SK-N-MC (cell line): Measurements from ENCODE around the gene LTN1.

Source experiments
- EZH2 ChIP-seq: fragments of 200-600 bp; sonication (generic); IDR thresholded peaks from one replicate; pipeline ENCODE4 v1.6.1; 2017; ENCODE audit warnings: antibody characterized with exemption
- FOXP2 ChIP-seq: optimal IDR thresholded peaks from 2 replicates; pipeline ENCODE3; 2011; ENCODE audit warnings: mild to moderate bottlenecking, moderate library complexity; ENCODE audit not compliant: insufficient read depth; ENCODE audit errors: extremely low read length, control extremely low read depth
- POLR2AphosphoS5 ChIP-seq: IDR thresholded peaks from 2 replicates; pipeline ENCODE4 v1.6.1; 2012; ENCODE audit warnings: mild to moderate bottlenecking, low read depth, low read length, borderline replicate concordance

DNA sequence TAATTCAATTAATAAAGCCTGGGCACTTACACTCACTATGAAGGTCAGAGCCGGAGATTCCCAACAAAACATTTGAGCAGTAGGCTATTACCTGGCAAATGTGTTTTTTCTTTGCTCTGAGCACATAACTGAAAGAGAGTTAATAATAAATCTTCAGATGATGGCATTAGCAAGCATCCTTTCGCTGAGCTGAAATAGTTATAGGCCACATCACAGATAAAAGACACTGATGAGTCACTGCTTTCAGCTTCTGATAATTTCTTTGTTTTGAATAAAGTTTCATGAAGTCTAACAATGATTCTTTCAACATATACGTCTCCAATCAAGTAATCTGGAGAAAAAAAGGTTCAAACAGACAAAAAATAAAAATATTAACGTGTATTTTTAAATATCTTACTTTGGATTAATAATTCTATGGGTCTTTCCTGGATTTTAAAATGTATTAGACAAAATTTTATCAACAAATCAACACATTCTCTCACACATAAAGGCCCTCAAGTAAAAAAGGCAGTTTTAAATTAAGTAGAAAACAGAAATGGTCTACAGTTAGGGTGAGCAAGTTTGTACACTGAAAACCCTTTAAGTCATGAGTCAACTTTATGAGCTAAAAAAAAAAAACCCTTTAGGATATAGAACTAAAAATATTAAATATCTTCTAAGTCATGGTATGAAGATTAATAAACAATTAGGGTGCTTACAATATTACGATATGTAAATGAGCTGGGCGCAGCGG is 33.1 kb downstream of the LTN1 start:
- no peak for TF ChIP-seq POLR2AphosphoS5
- TF ChIP-seq EZH2: no peak
- no peak for TF ChIP-seq FOXP2
